HPDE6-E6E7 (cell line): ENCODE results near the gene SH2D6.
"Not testable (repeated sequence)": the region's sequence is repeated elsewhere in the genome, so short reads cannot be mapped to it uniquely, and the experiment has no call there.

Experiments used
- DNase-seq: peaks from one replicate; pipeline ENCODE4 v3.0.0; 2011; ENCODE audit warnings: missing footprints; ENCODE audit errors: extremely low spot score

SH2D6 gene

DNA sequence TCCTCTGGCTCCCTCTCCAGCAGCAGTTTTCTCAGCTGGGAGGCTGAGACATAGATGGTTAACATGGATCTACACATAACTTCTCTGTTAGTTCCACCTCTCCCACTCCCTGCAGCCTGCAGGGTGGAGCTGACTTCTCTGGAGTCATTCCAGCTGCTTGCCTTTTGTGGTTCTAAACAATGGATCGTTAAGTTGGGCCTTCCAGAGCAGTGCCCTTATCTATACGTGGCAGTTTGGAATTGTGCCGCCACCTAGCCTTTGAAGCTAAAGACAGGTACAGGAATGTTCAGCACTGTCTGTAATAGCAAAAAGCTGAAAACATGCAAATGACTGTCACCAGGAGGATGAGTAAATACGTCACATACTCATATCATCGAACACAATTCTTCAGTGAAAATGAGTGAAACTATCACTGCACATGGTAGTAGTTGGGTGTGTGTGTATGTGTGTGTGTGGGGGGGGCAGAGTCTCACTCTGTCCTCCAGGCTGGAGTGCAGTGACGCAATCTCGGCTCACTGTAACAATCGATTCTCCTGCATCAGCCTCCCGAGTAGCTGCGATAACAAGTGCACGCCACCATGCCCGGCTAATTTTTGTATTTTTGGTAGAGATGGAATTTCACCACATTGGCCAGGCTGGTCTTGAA lies 50.3 kb downstream of the SH2D6 start:
- DNase-seq = peak; percentile 55

DNA sequence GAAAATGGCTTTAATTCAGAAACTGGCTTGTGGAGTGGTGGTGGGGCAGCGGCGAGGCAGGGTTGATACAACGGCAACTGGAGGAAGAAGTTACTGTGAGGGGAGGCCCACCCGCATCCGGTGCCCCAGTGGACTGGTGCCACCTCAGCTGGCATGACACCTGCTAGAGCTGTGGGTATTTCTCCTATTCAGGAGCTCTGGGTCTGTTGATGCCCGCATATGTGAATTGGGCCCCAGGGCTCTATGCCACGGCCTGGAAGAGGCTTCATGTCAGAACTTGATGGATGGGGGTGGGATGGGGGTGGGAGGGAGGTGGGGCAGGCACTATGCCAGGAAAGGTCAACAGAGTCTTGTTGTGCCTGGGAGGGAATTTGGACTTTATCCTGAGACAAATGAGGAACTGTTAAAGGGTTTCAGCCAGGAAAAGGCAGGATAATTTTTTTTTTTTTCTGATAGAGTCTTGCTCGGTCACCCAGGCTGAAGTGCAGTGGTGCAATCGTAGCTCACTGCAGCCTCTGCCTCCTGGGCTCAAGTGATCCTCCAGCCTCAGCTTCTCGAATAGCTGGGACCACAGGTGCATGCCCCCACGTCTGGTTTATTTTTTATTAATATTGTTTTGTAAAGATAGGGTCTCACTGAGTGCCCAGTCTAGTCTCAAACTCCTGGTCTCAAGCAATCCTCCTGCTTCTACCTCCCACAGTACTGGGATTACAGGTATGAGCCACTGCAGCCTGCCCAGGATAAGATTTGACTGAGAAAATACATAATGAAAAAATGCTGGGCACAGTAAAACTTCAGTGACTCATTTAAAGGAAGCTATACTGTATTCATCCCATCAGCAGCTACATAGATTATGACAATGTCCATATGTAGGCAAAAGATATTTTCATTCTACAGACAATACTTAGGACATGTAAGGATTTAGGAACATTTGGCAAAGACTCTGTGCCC lies 52.6 kb downstream of the SH2D6 start:
- peak; percentile 68 for DNase-seq

DNA sequence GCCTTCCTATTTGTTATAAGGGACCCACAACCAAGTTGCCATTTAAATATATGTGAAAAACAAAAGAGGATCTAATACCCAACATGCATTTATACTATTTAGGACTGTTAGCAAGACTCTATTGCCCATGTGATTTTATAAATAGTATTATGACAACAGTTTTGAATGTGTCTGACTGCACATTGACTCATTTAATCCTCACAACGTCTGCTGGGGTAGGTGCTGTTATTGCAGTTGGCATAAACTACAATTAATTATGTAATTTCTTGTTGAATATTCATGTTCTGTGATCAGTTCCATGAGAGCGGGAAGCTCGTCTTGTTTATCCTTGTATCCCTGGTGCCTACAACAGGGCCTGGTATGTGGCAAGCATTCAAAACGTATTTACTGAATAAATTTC lies 53.7 kb downstream of the SH2D6 start:
- DNase-seq = no peak

DNA sequence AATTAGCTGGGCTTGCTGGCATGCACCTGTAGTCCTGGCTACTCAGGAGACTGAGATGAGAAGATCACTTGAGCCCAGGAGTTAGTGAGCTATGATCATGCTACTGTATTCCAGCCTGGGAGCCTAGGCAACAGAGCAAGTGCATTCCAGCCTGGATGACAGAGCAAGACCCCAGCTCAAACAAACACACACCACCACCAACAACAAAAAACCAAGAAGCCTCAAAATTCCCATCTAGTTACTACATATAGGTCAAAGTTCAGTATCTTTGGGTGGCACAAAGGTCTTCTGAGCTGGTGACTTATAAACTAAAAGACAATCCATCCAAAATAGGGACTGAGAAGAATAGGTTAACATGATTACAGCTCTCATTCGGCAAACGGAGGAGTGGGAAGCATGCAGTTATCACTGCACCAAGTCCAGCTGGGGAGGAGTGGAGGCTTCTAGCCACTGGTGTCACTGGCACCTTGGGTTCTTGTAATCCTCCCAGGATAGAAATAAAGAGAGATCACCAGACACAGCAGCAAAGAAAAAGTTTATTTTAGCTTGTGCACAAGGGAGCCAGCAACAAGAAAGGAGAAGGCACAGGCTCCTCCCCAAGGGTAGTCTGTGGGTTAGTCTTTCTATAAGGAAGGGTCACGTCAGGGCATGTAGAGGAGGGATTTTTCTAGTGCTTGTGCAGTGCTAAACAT lies 57.4 kb downstream of the SH2D6 start:
- DNase-seq = no peak

DNA sequence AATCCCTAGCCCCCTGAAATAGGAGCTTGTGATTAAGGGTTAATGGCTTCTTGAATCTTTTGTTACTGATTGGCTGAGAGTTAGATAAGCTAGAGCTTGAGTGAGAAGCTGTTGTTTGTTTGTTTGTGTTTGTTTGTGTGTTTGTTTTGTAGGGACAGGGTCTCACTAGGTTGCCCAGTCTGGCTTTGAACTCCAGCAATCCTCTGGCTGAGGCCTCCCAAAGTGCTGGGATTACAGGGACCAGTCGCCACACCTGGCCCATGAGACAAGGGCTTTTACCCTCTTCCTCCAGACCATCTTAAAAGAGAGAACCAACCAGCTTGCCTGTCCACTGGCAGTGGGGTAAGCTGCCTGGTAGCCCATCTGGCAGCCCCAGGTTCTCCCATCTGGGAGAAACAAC lies 58.1 kb downstream of the SH2D6 start:
- DNase-seq = no peak

DNA sequence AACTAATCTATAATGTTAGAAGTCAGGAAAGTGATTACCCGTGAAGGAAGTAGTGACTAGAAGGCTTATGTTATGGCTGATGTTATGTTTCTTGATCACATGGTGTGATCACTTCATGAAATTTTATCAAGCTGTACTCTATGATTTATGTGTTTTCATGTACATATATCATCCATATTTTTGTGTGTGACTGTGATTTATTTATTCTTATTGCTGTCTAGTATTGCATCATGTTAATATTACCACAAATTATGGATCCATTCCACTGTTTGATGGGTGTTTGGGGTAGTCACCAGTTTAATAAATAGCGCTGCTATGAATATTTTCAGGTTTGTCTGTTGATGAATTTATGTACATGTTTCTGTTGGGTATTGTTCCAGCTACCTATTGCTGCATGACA lies 59.4 kb downstream of the SH2D6 start:
- DNase-seq = no peak

DNA sequence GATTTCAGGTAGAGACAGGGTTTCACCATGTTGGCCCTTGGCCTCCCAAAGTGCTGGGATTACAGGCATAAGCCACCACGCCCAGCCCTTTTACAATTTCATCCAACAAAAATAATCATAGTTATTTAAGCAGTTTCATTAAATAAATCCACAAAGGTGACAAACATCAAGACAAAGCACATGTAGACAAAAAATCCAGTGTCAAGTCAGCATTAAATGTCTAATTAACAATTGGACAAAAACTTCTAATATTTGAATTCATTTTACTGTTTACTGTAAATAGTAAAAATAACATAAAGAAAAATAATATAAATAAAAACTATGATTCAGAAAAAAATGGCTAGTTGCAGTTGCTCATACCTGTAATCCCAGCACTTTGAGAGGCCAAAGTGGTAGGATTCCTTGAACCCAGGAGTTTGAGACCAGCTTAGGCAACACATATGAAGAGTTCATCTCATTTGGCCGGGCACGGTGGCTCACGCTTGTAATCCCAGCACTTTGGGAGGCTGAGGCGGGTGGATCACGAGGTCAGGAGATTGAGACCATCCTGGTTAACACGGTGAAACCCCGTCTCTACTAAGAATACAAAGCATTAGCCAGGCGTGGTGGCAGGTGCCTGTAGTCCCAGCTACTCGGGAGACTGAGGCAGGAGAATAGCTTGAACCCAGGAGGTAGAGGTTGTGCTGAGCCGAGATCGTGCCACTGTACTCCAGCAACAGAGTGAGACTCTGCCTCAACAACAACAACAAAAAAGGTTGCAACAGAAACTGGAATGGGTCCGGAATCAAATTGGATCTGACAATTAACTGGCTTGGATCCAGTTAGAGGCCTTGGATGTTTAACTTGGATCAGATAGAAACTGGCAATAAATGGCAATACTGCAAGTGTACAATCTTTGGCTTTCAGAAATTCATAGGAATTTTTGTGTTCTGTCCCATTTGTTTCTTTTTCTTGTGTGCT lies 63.6 kb downstream of the SH2D6 start:
- no peak for DNase-seq

DNA sequence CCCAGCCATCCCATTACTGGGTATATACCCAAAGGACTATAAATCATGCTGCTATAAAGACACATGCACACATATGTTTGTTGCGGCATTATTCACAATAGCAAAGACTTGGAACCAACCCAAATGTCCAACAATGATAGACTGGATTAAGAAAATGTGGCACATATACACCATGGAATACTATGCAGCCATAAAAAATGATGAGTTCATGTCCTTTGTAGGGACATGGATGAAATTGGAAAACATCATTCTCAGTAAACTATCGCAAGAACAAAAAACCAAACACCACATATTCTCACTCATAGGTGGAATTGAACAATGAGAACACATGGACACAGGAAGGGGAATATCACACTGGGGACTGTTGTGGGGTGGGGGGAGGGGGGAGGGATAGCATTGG lies 66.1 kb downstream of the SH2D6 start:
- not testable (repeated sequence) for DNase-seq

DNA sequence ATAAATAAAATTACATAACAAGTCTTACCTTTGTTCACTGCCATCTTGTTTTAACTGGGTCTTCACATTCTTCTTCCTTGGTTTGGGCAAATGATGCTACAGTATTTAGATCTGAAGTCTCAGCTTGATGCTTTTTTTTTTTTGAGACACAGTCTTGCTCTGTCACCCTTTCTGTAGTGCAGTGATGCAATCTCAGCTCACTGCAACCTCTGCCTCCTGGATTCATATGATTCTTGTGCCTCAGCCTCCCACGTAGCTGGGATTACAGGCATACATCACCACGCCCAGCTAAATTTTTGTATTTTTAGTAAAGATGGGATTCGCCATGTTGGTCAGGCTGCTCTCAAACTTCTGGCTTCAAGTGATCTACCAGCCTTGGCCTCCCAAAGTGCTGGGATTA lies 67.3 kb downstream of the SH2D6 start:
- no peak for DNase-seq
